ENCODE data around the gene HS3ST5.

HS3ST5 gene

GRCh38 chr6:114142258-114142657 lies 200.6 kb downstream of the HS3ST5 start:
- no peak for DNase-seq (ENCODE audit: low read depth, low spot score)
- ChIA-PET CTCF (interaction anchor here (1.4 kb wide), 1 partner anchor 147 kb away, joined by 5 read pairs; no protein-coding TSS in a partner anchor), POLR2A (no interaction called here)
- no peak for TF ChIP-seq CTCF (IDR thresholded peaks at IDR 0.05; ENCODE audit: insufficient read depth, low read length, missing control alignments)
- no peak overlapping the region for H3K4me3 ChIP-seq (ENCODE audit: low read depth, low read length)

- ChIA-PET CTCF (no interaction called here), POLR2A (no interaction called here)
- no peak overlapping the region for H3K4me3 ChIP-seq (ENCODE audit: low read depth, low read length)
- no peak for TF ChIP-seq CTCF (IDR thresholded peaks at IDR 0.05; ENCODE audit: insufficient read depth, low read length, missing control alignments)
- DNase-seq (ENCODE audit: low read depth, low spot score) = no peak
Measured at GRCh38 chr6:114140416-114140815, 202.4 kb downstream of the HS3ST5 start.

DNA sequence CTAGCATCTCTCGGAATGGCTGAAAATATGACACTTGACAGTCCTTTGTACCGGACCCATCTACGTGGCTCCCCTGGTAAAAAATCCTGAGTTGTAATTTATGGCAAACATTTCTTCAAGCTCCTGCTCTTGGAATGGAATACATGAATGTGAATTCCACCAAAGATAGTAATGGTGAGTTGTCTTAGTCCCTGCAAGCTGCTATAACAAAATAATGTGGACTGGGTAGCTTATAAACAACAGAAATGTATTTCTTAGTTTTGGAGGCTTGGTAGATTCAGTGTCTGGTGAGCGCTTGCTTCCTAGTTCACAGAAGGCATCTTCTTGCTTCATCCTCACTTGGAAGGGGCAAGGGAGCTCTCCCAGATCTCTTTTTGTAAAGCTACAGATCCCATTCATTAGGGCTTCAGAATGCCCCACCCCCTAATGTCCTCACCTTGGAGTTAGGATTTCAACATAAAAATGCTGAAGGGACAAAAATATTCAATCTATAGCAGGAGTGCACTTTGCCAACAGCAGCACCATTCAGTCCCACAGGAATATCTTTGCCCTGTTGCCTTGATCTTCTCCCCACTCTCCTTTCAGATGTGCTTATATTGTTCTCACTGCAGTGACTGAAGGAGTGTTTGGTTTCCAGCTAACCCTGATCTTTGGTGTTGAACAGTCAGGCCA lies 204.1 kb downstream of the HS3ST5 start:
- no peak overlapping the region for H3K4me3 ChIP-seq (ENCODE audit: low read depth, low read length)
- no peak for DNase-seq (ENCODE audit: low read depth, low spot score)
- POLR2A ChIA-PET = no interaction called here
- no peak for TF ChIP-seq CTCF (IDR thresholded peaks at IDR 0.05; ENCODE audit: insufficient read depth, low read length, missing control alignments)
- CTCF ChIA-PET = interaction anchor here (1.2 kb wide), 1 partner anchor 30 kb away, joined by 6 read pairs; no protein-coding TSS in a partner anchor

DNA sequence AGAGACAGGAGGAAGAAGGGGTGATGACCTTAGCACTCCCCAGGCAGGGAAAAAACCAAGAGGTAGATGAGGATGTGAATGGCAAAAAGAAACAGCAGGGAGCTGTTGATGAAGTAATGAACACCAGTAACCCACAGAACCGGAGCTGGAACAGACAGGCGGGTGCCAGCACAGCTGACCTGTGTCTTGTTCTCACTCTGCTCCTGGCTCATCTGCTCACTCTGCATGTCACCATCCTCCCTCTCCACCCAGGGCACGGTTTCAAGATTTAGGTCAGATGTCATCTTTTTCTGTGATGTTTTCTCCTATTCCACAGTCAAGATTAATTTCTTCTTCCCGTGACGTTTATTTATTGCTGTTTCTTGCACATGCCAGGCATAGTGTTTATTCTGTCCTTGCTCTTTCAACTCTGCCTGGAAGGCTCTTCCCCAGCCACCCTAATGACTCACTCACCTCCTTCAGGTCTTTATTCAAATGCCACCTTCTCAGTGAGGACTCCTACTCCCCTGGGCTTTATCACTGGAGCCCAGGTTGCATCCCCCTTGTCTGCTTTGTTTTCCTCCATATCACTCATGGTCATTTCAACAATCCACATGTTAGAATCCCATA lies 207.4 kb downstream of the HS3ST5 start:
- ChIA-PET POLR2A (no interaction called here), CTCF (no interaction called here)
- DNase-seq (ENCODE audit: low read depth, low spot score) = no peak
- TF ChIP-seq CTCF (IDR thresholded peaks at IDR 0.05; ENCODE audit: insufficient read depth, low read length, missing control alignments) = no peak
- no peak overlapping the region for H3K4me3 ChIP-seq (ENCODE audit: low read depth, low read length)

GRCh38 chr6:114133816-114134215 lies 209.0 kb downstream of the HS3ST5 start:
- no peak overlapping the region for H3K4me3 ChIP-seq (ENCODE audit: low read depth, low read length)
- TF ChIP-seq CTCF (IDR thresholded peaks at IDR 0.05; ENCODE audit: insufficient read depth, low read length, missing control alignments) = no peak
- POLR2A ChIA-PET = no interaction called here
- no peak for DNase-seq (ENCODE audit: low read depth, low spot score)
- CTCF ChIA-PET = interaction anchor here (1.0 kb wide), 1 partner anchor 26 kb away, joined by 3 read pairs; no protein-coding TSS in a partner anchor

DNA sequence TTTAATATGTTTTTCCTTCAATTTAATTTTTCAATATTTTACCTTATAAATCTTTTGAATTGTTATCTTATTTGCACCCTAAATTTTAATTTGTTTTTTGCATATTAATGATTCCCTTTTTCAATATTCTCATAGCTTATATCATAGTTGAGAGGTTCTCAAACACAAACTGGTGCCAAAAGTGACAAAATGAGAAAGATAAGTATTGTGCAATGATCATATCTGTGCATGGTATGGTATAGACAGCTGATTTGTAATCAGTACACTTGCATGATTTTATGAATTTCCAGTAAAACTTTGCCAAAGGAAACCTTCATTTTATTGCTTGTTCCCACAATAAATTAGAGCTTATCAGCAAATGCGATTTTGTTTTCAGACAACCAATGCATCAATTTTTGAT lies 210.9 kb downstream of the HS3ST5 start:
- TF ChIP-seq CTCF (IDR thresholded peaks at IDR 0.05; ENCODE audit: insufficient read depth, low read length, missing control alignments) = no peak
- CTCF ChIA-PET = no interaction called here
- POLR2A ChIA-PET = no interaction called here
- no peak overlapping the region for H3K4me3 ChIP-seq (ENCODE audit: low read depth, low read length)
- DNase-seq (ENCODE audit: low read depth, low spot score) = no peak

All from AG04449 (cell line).